Activated CD4-positive, alpha-beta T cell treated with anti-CD3 and anti-CD28 coated beads for 36 hours (primary cell): ENCODE data around the gene DKK2. TPM values are rescaled to one million over a fixed set of nuclear protein-coding genes. Genes with fewer than 3 reads are reported as not detected.
"Not testable (repeated sequence)": the region's sequence is repeated elsewhere in the genome, so short reads cannot be mapped to it uniquely, and the experiment has no call there.

Experiments used
- ATAC-seq: fragments of 200-7000 bp; cut with Tn5 transposase; one replicate; pipeline ENCODE4 v1.10.0; 2021; ENCODE audit warnings: mild to moderate bottlenecking, moderate library complexity
- CTCF ChIA-PET: fragments of 350-600 bp; sonication (Branson Sonifier 250); formaldehyde crosslinking; loops from one replicate; lab custom pipeline; 2021; ENCODE audit warnings: antibody characterized with exemption; lab: Charles Lee
- POLR2A ChIA-PET: fragments of 350-600 bp; sonication (Branson Sonifier 250); formaldehyde crosslinking; loops from one replicate; lab custom pipeline; 2021; ENCODE audit warnings: antibody characterized with exemption, inconsistent platforms; lab: Charles Lee
- DNase-seq: peaks from one replicate; pipeline ENCODE4 v3.0.0-alpha.2; 2020
- H3K27ac Mint-ChIP-seq: one replicate; pipeline ENCODE4 v1.8.0; 2021; ENCODE audit warnings: mixed read lengths
- H3K27me3 Mint-ChIP-seq: one replicate; pipeline ENCODE4 v1.8.0; 2021; ENCODE audit warnings: mixed read lengths
- H3K36me3 Mint-ChIP-seq: one replicate; pipeline ENCODE4 v1.8.0; 2021; ENCODE audit warnings: low read depth, mixed read lengths
- H3K4me1 Mint-ChIP-seq: one replicate; pipeline ENCODE4 v1.8.0; 2021; ENCODE audit warnings: mixed read lengths
- H3K4me3 Mint-ChIP-seq: one replicate; pipeline ENCODE4 v1.8.0; 2021; ENCODE audit warnings: mild to moderate bottlenecking, moderate library complexity, mixed read lengths
- H3K9me3 Mint-ChIP-seq: one replicate; pipeline ENCODE4 v1.8.0; 2021; ENCODE audit warnings: low read depth, mixed read lengths
- intact Hi-C, 2 experiments: fragments of 100-400 bp; cut with DNase I in 1 of 2; cut with micrococcal nuclease in 1 of 2; formaldehyde crosslinking; loops; one replicate each; pipeline versions ENCODE4 v1.14.2 to v1.15.1; 2022 to 2024; cut with DNase I, micrococcal nuclease
- total RNA-seq, 2 experiments: library from RNA; stranded (reverse); gene quantifications; one replicate each; pipeline ENCODE4 v1.2.3, GENCODE V29; 2021

DKK2 gene
- total RNA-seq, 2 experiments from 2014 or later, result not detected

- POLR2A ChIA-PET, result no interaction called here
- H3K9me3 Mint-ChIP-seq, result peaks cover 7% of the 10 kb centered on the region
- H3K4me3 Mint-ChIP-seq, result no peak overlapping the region
- no peaks in the 10 kb centered on the region for H3K4me1 Mint-ChIP-seq
- CTCF ChIA-PET, result no interaction called here
- no peaks in the 10 kb centered on the region for H3K36me3 Mint-ChIP-seq
- no peaks in the 10 kb centered on the region for H3K27me3 Mint-ChIP-seq
- no peak overlapping the region for H3K27ac Mint-ChIP-seq
- no peak for ATAC-seq
- DNase-seq, result no peak
- intact Hi-C loops, result no loop called here
Observed at GRCh38 chr4:106971636-106972035, 64.5 kb downstream of the DKK2 start.

- ATAC-seq, result no peak
- ChIA-PET CTCF (no interaction called here), POLR2A (no interaction called here)
- no peak overlapping the region for H3K4me3 Mint-ChIP-seq
- intact Hi-C loops, result no loop called here
- no peak overlapping the region for H3K27ac Mint-ChIP-seq
- H3K36me3 Mint-ChIP-seq, result no peaks in the 10 kb centered on the region
- H3K4me1 Mint-ChIP-seq, result no peaks in the 10 kb centered on the region
- peaks cover 3% of the 10 kb centered on the region for H3K9me3 Mint-ChIP-seq
- H3K27me3 Mint-ChIP-seq, result no peaks in the 10 kb centered on the region
- no peak for DNase-seq
Observed at GRCh38 chr4:106967892-106968291, 68.2 kb downstream of the DKK2 start.

- Mint-ChIP-seq H3K4me3 (no peak overlapping the region), H3K9me3 (no peaks in the 10 kb centered on the region), H3K27me3 (no peaks in the 10 kb centered on the region), H3K4me1 (no peaks in the 10 kb centered on the region), H3K27ac (no peak overlapping the region), H3K36me3 (no peaks in the 10 kb centered on the region)
- CTCF ChIA-PET, result no interaction called here
- intact Hi-C loops, result no loop called here
- ATAC-seq (no peak), DNase-seq (no peak)
- POLR2A ChIA-PET, result no interaction called here
Observed at GRCh38 chr4:106953036-106953705, 82.9 kb downstream of the DKK2 start.

- POLR2A ChIA-PET, result no interaction called here
- Mint-ChIP-seq H3K4me3 (no peak overlapping the region), H3K36me3 (no peaks in the 10 kb centered on the region), H3K27me3 (no peaks in the 10 kb centered on the region), H3K27ac (no peak overlapping the region), H3K9me3 (no peaks in the 10 kb centered on the region), H3K4me1 (no peaks in the 10 kb centered on the region)
- intact Hi-C loops, result no loop called here
- ATAC-seq (no peak), DNase-seq (no peak)
- CTCF ChIA-PET, result no interaction called here
Observed at GRCh38 chr4:106951891-106952290, 84.2 kb downstream of the DKK2 start.

GRCh38 chr4:106941841-106942240 lies 94.3 kb downstream of the DKK2 start:
- no peaks in the 10 kb centered on the region for H3K27me3 Mint-ChIP-seq
- DNase-seq, result no peak
- H3K27ac Mint-ChIP-seq, result no peak overlapping the region
- no peak for ATAC-seq
- POLR2A ChIA-PET, result no interaction called here
- intact Hi-C loops, result no loop called here
- no peaks in the 10 kb centered on the region for H3K36me3 Mint-ChIP-seq
- H3K9me3 Mint-ChIP-seq, result no peaks in the 10 kb centered on the region
- CTCF ChIA-PET, result no interaction called here
- H3K4me1 Mint-ChIP-seq, result no peaks in the 10 kb centered on the region
- no peak overlapping the region for H3K4me3 Mint-ChIP-seq

- POLR2A ChIA-PET, result no interaction called here
- Mint-ChIP-seq H3K4me1 (no peaks in the 10 kb centered on the region), H3K4me3 (no peak overlapping the region), H3K9me3 (no peaks in the 10 kb centered on the region), H3K27ac (no peak overlapping the region), H3K36me3 (no peaks in the 10 kb centered on the region), H3K27me3 (no peaks in the 10 kb centered on the region)
- CTCF ChIA-PET, result no interaction called here
- DNase-seq (no peak), ATAC-seq (no peak)
- intact Hi-C loops, result no loop called here
Observed at GRCh38 chr4:106930522-106930921, 105.6 kb downstream of the DKK2 start.

GRCh38 chr4:106929248-106929647 lies 106.9 kb downstream of the DKK2 start:
- Mint-ChIP-seq H3K36me3 (no peaks in the 10 kb centered on the region), H3K27ac (no peak overlapping the region), H3K27me3 (no peaks in the 10 kb centered on the region), H3K9me3 (no peaks in the 10 kb centered on the region), H3K4me1 (no peaks in the 10 kb centered on the region), H3K4me3 (no peak overlapping the region)
- ATAC-seq, result no peak
- ChIA-PET CTCF (no interaction called here), POLR2A (no interaction called here)
- no peak for DNase-seq
- intact Hi-C loops, result no loop called here

GRCh38 chr4:106914223-106914622 lies 121.9 kb downstream of the DKK2 start:
- Mint-ChIP-seq H3K27ac (no peak overlapping the region), H3K4me1 (no peaks in the 10 kb centered on the region), H3K36me3 (no peaks in the 10 kb centered on the region), H3K27me3 (no peaks in the 10 kb centered on the region), H3K4me3 (no peak overlapping the region), H3K9me3 (no peaks in the 10 kb centered on the region)
- intact Hi-C loops, result no loop called here
- ATAC-seq (no peak), DNase-seq (no peak)
- ChIA-PET POLR2A (no interaction called here), CTCF (no interaction called here)

- no peak for ATAC-seq
- no peaks in the 10 kb centered on the region for H3K9me3 Mint-ChIP-seq
- DNase-seq, result no peak
- no peak overlapping the region for H3K4me3 Mint-ChIP-seq
- no peaks in the 10 kb centered on the region for H3K36me3 Mint-ChIP-seq
- H3K27me3 Mint-ChIP-seq, result no peaks in the 10 kb centered on the region
- no peaks in the 10 kb centered on the region for H3K4me1 Mint-ChIP-seq
- CTCF ChIA-PET, result interaction anchor here (0.7 kb wide), 1 partner anchor 22 kb away, joined by 3 read pairs; no protein-coding TSS in a partner anchor
- intact Hi-C loops, result no loop called here
- POLR2A ChIA-PET, result no interaction called here
- no peak overlapping the region for H3K27ac Mint-ChIP-seq
Observed at GRCh38 chr4:106909486-106910188, 126.5 kb downstream of the DKK2 start.

GRCh38 chr4:106908049-106908448 lies 128.1 kb downstream of the DKK2 start:
- H3K27me3 Mint-ChIP-seq, POLR2A ChIA-PET, ATAC-seq, H3K4me1 Mint-ChIP-seq, H3K36me3 Mint-ChIP-seq, H3K4me3 Mint-ChIP-seq, DNase-seq, CTCF ChIA-PET, intact Hi-C loops, H3K9me3 Mint-ChIP-seq, H3K27ac Mint-ChIP-seq: not testable (repeated sequence)

GRCh38 chr4:106907216-106907615 lies 128.9 kb downstream of the DKK2 start:
- ChIA-PET POLR2A (no interaction called here), CTCF (no interaction called here)
- no peak overlapping the region for H3K27ac Mint-ChIP-seq
- H3K4me3 Mint-ChIP-seq, result no peak overlapping the region
- H3K36me3 Mint-ChIP-seq, result no peaks in the 10 kb centered on the region
- no peaks in the 10 kb centered on the region for H3K27me3 Mint-ChIP-seq
- intact Hi-C loops, result no loop called here
- H3K9me3 Mint-ChIP-seq, result no peaks in the 10 kb centered on the region
- ATAC-seq, result no peak
- H3K4me1 Mint-ChIP-seq, result no peaks in the 10 kb centered on the region
- no peak for DNase-seq

GRCh38 chr4:106906728-106907127 lies 129.4 kb downstream of the DKK2 start:
- no peak for ATAC-seq
- Mint-ChIP-seq H3K9me3 (no peaks in the 10 kb centered on the region), H3K4me1 (no peaks in the 10 kb centered on the region), H3K27ac (no peak overlapping the region), H3K36me3 (no peaks in the 10 kb centered on the region), H3K4me3 (no peak overlapping the region), H3K27me3 (no peaks in the 10 kb centered on the region)
- CTCF ChIA-PET, result no interaction called here
- DNase-seq, result no peak
- POLR2A ChIA-PET, result no interaction called here
- intact Hi-C loops, result no loop called here
